Measurements from ENCODE around the gene TRIM9.

The TRIM9 gene

DNA sequence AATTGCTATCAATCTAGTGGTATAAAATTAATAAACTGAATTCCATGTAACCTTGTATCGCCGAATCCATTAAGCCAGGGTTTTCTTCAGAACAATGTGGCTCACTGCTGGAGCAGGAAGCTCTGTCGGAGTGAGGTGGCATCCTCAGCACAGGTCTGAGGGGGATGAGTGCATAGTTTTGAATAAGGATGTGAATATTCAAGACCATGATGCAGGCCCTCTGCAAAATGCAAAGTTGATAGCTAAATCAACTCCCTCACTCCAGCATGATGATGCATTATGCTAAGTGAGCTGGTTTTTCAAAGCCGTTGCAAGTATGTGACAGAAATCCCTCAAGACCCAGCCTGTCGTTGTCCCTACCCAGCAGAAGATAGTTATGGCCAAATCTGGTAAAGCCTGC is 53.0 kb downstream of the TRIM9 start:
- DNase-seq: no peak

DNA sequence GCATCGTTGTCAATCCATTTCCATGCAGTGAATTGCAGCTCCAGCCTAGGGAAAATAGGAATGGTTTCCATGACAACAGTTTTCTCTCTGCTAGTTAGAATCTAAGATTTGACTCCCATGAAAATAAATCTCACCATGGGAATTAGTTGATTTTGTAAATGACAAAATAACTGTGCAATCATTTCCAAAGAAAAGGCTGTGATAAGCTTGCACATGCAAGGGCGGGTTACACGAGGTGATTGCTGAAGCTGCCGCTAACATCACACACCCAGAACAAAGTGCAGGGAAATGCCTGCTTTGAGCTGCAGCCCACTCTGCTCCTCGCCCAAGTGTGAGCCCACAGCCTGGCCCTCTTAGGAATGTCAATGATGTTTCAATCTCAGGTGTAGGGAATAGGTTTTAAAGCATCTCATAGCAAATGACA is 53.8 kb downstream of the TRIM9 start:
- no peak for DNase-seq

DNA sequence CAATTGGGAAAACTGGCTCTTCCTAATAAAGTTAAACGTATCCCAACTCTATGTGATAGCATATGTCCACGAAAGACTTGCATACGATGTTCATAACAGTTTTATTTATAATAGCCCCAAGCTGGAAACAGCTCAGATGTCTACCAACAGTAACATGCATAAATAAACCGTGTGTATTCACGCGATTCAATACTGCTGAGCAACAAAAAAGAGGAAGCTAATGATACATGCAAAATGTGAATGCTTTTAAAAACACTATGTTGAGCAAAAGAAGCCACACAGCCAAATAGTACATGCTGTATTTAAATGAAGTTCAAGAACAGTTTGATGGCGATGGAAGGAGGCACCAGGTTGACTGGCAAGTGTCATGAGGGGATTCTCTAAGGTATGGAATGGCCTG is 55.7 kb downstream of the TRIM9 start:
- no peak for DNase-seq

DNA sequence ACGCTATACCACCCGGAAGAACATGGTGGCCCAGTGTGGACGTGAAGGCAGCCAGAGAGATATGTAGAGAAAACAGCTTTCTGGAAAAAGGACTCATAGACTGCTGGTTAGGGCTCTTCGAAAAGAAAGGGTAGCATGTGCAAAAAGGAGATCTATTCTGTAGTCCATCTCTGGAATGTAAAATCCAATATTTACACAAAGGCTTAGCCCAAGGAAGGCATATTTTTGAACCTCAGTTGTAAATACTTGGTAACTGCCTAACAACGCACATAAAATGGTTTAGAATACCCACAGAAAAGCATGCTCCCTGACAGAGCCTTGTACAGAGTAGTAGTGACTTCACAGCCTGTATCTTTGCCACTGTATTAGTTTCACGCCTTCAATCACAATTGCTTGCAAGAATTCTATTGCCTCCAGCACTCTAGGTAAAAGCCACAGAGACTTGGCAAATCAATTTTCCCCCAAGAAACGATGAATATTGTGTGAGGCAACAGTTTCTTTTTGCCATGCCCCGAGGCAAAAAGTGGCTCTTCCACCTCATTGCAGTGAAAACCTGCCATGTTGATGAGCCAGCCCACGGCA is 59.2 kb downstream of the TRIM9 start:
- DNase-seq: no peak

DNA sequence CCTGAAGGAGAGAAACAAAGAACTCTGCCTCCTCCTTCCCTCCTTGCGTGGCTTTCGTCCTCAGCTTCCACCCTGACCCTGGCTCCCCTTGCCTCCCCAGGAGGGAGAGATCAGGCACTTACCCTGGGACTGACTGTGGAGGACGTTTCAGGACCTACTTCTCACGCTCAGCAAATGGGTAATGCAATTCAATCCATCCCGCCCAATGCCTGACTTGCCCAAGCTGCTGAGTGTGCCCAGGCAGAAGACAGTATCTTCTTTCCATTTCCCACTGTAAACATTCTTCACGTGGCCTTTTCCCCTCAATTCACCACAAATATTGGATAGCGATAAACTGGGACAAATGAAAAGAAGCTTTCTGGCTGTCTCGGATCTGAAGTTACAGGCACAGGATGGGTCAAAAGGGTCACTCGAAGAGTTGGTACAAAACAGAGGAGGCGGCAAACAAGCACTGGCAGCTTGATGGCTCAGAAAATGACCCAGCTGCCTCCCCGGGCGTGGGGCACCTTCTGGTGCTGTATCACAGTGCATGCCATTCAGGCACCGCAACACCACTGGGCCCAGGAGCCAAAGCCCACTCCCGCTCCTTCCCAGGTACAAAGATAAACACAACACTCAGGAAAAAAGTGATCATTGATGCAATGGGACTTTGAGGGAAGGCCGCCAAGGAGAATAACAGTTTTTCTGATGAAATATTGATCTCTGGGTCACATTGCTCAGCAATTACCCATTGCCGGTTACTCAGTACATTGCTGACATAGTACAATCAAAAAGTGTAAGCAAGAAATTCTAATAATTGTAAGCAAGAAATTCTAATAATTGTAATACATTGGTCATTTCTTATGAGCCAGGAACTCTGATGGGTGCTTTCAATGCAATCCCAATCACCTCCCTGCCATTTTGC is 65.8 kb downstream of the TRIM9 start:
- DNase-seq: no peak

DNA sequence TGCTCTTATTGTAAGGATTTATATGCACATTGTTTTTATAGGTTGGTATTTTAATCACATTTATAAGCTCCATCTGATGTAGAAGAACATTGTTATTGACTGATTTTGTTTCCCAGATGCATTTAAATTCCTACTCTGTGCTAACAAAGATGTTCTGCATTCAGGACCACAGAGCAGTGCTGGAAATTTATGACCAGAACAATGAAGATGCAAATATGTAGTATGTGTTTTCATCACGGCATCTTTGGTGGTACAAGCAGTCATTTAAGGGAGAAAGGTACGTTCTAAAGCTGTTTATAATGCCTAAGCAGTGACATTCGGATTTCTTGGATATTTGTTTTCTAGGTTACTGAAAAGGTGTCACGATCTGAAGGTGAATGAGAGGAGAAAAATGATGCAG is 66.5 kb downstream of the TRIM9 start:
- DNase-seq: no peak

DNA sequence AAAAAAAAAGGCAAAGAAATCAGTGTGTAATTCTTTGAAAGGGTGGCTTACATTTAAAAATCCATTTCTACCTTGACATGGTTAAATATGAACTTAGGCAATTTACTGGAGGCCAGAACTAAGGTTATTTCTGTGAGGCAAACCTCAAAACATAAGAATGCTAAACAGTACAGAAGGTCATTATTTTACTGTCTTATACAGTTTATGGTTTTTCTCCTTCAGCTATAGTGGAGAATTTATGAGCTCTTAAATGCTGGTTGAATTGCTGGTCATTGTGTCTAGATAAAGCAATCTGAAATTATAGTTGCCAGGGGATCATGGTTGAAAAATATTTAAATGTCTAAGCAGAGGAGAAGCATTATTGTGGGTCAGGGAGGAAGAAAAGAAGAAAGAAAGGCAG is 70.5 kb downstream of the TRIM9 start:
- no peak for DNase-seq

DNA sequence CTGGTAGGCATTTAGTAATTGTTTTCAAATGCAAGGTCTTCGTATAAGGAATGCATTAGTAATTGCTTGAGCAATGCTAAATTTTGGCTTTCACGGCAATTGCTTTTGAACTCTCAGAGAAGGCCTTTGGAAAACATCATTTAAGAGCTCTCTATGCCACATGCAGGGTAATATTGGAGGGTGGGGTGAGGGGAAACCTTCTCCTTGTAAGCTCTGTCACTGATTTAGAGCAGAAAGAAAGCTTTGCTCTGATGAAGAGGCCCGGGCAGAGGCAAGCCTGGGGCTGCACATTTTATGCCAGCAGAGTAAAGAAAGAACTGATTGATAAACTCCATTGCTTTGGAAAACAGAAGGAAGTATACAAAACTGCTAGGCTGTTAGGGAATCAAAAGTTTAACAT is 70.9 kb downstream of the TRIM9 start:
- DNase-seq: no peak

DNA sequence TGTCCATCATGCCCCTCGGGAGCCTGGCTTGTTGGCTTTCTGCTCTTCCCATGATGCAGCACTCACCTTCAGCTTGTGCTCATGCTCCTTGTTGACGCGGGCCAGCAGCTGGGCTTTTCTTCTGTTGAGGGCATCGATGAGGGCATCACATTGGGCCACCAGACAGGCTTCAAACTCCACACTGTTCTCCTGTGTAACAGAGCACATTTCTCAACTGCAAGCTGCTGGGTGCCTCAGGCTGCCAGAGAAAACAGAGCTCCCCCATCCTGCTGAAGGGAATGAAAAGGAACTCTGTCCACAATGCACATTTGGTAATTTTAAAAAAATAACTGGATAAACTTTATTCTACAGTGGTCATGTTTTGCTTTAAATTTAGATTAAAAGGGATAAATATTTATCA is 72.1 kb downstream of the TRIM9 start:
- no peak for DNase-seq

DNA sequence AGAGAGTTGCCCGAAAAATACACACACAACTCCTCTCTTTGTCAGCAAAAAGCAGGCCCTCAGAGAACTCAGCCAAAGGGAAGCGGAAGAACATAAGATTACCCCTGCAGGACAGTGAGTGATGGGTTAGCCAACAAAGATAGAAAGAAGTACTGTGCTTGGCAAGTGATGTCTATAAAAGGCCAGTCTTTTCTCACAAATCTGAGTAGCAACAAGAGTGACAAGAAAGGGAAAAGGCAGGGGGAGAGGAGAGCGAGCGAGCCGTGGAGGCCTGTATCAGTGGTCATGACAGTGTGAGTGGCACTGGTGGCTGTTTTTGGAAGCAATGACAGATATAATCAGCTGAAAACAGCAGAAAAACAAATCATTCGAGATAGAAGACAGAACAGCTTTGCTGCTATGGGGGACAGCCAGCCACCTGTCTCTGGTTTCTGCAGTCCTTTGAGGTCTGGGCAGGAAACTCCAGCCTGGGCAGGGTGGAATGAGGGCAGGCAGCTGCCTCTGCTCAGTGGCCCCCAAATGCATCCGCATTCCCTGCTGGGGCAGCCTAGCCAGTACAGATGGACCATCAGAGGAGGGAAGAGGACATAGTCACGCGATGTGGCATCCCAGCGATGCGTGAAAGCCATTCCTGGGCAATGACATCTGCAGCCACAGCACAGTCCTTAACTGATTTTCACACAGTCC is 74.7 kb downstream of the TRIM9 start:
- DNase-seq: no peak

DNA sequence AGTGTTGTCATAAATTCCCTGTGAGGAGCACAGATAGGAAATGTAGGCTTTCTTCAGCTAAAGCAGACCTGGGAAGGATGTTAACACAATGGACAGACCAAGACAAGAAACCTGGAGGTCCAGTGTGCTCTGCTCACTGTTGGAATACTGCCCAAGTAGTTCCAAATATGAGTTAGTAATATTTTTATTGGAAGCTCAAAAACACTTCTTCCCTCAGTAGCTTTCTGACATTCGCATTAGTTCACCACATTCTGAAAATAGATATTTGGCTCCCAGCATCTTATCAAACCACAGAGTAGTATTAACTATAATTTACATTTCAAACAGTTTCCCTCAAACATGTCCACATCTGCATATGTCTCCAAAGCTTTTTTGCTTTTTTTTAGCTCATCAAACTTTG is 75.8 kb downstream of the TRIM9 start:
- DNase-seq: no peak

DNA sequence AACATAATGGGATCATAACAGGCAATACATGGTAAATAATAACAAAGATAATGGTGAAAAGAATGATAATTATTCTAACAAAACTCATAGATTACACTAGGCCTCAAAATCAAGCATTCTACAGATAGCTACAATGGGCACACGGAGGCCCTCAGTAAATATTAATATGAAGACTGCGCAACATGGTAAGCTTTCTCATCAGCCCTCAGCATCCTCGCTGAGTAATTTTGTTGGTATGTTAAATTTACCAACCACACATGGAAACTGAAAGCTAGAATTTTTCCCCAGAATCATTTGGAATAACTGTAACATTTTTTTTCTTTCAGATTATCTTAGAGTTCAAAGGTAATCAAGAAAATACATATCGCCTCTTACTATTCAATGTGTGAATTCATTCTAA is 76.4 kb downstream of the TRIM9 start:
- no peak for DNase-seq

DNA sequence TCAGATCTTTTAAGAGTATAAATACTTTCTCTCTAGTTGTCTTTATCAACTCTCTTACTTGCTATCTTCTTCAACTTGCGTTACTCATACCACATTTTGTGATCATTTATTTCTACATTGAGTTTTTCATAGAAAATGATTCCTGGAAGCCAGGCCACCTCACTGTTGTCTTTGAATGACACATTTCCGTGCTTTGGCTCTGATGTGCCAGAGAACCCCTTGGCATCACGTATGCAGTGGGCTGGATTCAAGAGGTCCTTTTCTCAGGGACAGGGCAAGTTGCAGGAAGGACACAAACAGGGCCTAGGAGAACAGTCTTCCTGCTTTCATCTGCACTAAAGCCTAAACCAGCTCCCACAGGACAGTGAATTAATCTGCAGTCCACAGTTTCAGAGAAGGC is 80.3 kb downstream of the TRIM9 start:
- DNase-seq: no peak

DNA sequence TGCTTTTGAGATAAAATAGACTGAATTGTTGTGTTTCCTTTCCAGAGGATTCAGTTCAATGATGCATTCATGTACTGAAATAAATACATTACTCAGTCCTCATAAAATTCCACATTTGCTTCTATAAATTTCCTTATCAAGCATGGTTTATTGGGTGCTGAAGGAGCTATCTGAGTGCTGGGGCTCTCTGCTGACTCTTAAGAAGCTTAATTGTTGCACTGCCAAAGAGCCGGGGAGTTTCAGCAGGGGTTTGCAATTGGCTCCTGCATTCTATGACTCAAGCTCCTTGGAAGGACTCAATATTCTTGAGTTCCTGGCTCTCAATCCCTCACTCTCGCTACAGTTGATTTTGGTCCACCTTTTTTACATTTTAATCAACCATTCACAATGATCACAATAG is 80.8 kb downstream of the TRIM9 start:
- DNase-seq: no peak

DNA sequence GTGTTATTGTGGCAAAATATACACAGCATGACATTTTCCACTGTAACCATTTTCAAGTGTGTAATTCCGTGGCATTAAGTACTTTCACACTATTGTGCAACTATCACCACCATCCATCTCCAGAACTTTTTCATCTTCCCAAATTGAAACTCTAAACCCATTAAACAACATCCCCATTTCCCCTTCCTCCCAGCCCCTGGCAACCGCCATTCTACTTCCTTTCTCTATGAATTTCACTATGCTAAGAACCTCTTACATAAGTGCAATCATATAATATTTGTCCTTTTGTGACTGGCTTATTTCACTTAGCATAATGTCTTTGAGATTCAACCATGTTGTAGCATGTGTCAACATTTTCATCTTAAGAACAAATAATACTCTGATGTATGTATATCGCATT is 82.8 kb downstream of the TRIM9 start:
- DNase-seq: no peak

DNA sequence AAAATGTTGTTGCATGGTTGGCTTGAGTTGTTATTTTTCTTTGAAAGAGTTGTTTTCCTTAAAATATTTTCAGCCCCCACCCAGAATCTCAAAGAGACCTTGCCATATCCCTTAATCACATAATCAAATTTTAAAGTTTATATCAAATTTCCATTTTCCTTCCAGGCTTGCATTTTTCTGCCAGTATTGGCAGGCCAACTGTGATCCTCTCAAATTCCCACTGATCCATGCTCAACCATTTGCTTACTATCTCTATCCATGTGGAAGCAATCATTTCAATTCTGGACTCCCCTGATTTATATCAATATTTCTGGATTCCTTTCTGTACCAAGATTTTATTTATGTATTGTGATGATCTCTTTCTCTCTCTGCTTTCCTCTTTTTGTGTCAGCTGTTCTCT is 86.5 kb downstream of the TRIM9 start:
- DNase-seq: no peak

DNA sequence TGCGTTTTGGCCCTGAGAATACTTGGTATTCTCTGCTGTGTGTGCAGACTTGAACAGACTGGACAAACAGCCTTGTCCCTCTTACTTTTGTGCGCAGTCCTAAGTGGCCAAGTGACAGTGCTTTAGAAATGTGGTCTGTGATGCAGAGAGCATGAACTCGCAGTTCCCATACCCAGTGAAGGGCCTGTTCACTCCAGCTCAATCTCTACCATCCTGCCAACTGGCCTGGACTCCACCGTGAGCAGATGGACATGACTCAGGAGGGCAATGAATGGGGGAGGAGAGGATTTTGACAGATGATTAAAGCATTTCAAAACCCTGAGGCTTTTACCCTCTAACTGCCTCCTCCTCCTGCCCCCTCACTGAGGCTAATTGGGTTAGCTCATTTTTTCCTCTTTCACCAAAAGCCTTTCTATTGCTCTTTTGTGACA is 88.1 kb downstream of the TRIM9 start:
- no peak for DNase-seq

DNA sequence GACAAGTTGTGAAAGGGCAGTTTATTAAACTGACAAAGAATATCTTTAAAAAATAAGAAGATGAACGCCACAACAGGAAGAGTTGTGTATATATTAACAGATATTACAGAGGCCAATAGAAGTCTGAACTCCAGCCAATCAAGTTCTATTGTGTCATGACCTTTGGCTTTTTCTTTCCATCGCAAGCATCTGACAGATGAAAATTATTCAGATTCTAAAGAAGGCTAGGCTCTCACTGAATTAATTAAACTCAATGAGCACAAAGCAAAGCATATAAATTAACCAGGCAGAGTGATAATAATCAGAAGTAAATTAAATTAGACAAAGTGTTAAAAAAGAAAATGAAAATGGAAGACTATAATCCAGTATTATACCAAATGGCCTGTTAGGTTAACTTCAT is 88.6 kb downstream of the TRIM9 start:
- DNase-seq: no peak

DNA sequence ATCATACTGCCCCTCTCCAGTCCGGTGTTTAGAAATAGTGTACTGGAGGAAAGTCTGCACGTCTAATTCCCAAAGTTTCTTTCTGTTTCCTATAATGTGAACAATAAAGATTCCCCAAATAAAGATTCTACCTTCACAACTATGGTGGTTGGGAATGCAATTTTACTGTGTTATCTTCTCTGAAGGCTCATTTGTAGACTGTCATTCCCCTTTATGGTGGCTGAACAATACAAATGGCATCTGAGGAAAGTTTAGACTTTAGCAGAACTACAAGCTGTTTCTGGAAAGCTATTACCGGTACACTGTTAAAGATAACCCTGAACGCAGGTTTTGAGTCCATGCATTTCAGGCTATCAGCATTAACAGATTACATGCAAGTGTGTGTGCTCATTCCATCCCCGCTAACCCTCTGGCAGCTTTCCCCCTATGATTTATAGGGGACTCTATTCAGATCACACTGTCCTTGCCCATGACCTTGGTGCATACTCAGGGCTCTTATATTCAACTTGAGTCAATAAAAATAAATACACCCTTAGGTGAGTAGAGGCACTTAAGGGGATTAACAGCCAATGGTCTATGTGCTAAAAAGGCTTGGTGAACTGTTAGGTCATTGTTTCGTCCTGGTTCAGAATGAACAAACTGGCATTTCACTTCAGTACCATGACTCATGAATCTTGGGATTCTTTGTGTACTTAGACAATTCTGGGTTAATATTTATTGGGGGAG is 89.9 kb downstream of the TRIM9 start:
- DNase-seq: no peak

DNA sequence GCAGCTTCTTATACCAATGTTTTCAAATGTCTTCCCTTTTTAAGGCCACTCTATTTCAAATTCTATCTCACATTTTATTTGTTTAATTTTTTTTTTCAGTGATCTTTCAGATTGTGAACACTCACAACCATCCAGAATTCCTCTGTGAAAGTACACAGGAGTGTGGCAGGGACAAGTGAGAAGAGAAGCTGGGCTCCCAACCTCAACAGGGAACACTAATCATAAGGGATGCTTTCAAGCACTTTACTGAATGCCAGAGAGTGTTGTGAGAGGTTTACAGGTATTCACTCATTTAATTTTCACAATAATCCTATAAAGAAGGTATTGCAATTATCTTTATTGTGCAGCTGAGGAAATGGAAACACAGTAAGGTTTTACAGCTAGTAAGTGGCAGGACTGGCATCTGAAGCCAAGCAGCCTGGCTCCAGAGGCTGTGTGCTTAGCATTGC is 90.5 kb downstream of the TRIM9 start:
- no peak for DNase-seq

DNA sequence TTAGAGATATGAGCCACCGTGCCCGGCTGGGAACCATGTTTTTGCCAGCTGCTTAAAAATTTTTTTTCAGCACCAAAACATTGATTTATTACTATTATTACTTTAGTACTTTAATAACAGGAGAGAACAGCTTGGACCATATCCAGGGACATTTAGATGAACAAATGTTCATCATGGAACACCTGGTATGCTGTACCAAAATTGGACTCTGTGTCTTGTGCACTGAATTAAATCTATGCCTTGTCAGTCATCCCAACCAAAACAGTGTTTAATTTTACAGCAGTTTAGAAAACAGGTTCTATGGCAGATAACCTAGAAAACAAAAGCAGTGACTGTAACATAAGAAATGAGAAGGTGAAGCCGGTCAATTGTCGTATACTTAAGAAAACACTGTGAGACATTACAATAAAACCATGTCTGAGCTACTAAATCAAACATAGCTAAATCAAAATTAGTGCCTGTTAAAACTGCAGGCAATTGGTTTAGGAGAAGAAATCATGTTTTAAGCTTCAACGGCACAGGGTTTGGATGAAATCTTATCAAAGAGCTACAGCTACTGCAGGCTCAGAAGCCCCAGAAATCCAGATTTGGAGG is 92.4 kb downstream of the TRIM9 start:
- no peak for DNase-seq

DNA sequence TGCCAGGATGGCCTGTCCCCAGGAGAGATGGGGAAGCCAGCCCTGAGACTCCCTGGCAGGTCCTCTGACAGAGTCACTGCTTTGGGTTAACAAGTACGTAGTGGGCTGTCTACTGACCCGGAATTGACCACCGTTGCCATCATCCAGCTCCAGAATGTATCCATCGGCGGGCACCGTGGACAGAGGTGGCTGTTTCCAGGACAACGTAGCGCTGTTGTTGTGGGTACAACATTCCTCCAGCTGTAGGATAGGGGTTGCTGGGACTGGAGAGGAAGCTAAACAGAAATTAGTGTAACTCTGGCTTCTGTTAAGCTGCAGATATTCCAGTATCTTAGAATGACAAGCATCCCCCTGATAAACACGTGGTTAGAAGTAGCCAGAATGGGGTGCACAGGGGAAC is 94.3 kb downstream of the TRIM9 start:
- no peak for DNase-seq

DNA sequence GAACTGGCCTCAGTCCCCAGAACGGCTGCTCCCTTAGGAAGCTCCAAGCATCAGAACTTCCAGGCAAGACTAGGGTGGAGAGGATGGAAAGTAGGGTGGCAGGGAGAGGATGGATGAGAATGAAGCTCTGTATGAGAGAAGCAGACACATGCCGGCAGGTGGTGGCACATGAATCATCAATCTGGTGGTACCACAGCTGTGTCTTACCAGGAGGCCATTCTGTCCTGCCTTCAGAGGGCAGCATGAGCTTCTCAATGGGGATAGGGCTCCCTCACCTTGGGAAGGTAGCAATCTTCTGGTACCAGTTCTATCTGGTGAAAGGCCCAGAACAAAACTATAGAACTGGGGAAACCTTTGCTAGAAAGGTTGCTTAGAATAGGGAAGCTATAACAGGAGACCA is 95.2 kb downstream of the TRIM9 start:
- no peak for DNase-seq
